K562 treated with DMSO at 1 percent for 4 hours (cell line): ENCODE data around the gene HRNR. TPM values are rescaled to one million over a fixed set of nuclear protein-coding genes. Genes with fewer than 3 reads are reported as not detected.

ENCODE experiments used
- total RNA-seq: library from RNA; unstranded; fragments of 300-600 nt; gene quantifications from 2 replicates; pipeline ENCODE4 v1.2.3, GENCODE V29; 2022; ENCODE audit not compliant: insufficient read depth

The HRNR gene
- not detected in 2 replicates for total RNA-seq

GRCh38 chr1:152224093-152224492 is at the start of gene HRNR:
Gene HRNR (minus strand): TSS chr1:152224193. CDS start chr1:152223253, 940 bp downstream.

Other genes starting within 250 kb of the HRNR start
- not detected in 2 replicates for gene S100A10, start 230.3 kb downstream of the HRNR start, total RNA-seq
- 490 and 598 TPM in 2 replicates for gene S100A11, start 187.2 kb downstream of the HRNR start, total RNA-seq
- not detected in 2 replicates for gene TCHHL1, start 135.1 kb downstream of the HRNR start, total RNA-seq
- not detected in 2 replicates for gene TCHH, start 108.7 kb downstream of the HRNR start, total RNA-seq
- not detected in 2 replicates for gene RPTN, start 65.0 kb downstream of the HRNR start, total RNA-seq
- not detected in 2 replicates for gene FLG, start 101.0 kb upstream of the HRNR start, total RNA-seq
- not detected in 2 replicates for gene FLG2, start 135.8 kb upstream of the HRNR start, total RNA-seq
- not detected in 2 replicates for gene CRNN, start 190.1 kb upstream of the HRNR start, total RNA-seq